Peyer's patch (tissue), 4 donors: ENCODE results near the gene BGN.

Source experiments
- POLR2A ChIP-seq, 2 donors: fragments of 450-650 bp; IDR thresholded peaks; one replicate each; pipeline ENCODE4 v1.5.1; 2017; ENCODE audit warnings: antibody characterized with exemption in 2 of 2, mild to moderate bottlenecking in 2 of 2, moderate library complexity in 2 of 2
- TF ChIP-seq, protein P1 (sequence below), 6 experiments: fragments of 450-650 bp in 4 of 6; fragments of 200-600 bp in 2 of 6; sonication (generic) in 1 of 6; IDR thresholded peaks; one replicate each; pipeline ENCODE4 v1.5.1; 2017 to 2019; ENCODE audit warnings: antibody characterized with exemption in 6 of 6, mild to moderate bottlenecking in 3 of 6, moderate library complexity in 1 of 6

DNA sequence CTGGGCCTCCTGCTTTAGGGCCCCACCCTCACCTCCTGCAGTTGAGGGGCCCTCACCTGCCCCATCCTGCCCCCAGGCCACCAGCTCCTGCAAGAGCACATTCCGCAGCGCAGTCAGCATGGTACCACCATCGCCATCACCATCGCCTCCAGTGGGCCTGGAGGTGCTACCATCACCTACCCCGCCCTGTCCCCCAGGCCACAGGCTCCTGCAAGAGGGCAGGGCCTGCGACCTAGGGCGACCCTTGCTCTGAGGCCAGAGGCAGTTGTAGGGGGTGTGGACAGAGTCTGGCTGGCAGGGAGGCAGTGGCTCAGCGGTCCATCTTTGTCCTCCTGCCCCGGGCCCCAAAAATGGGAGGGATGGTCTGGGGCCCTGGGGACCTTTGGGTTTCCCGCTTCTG, 20.5 kb upstream of the BGN start:
- no peak for TF ChIP-seq POLR2A (IDR thresholded peaks at IDR 0.05)
- TF ChIP-seq, protein P1, sequence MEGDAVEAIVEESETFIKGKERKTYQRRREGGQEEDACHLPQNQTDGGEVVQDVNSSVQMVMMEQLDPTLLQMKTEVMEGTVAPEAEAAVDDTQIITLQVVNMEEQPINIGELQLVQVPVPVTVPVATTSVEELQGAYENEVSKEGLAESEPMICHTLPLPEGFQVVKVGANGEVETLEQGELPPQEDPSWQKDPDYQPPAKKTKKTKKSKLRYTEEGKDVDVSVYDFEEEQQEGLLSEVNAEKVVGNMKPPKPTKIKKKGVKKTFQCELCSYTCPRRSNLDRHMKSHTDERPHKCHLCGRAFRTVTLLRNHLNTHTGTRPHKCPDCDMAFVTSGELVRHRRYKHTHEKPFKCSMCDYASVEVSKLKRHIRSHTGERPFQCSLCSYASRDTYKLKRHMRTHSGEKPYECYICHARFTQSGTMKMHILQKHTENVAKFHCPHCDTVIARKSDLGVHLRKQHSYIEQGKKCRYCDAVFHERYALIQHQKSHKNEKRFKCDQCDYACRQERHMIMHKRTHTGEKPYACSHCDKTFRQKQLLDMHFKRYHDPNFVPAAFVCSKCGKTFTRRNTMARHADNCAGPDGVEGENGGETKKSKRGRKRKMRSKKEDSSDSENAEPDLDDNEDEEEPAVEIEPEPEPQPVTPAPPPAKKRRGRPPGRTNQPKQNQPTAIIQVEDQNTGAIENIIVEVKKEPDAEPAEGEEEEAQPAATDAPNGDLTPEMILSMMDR (IDR thresholded peaks at IDR 0.05), result no peak
